K562 (cell line): ENCODE results near the gene ATXN7L1. TPM values are rescaled to one million over a fixed set of nuclear protein-coding genes. Genes with fewer than 3 reads are reported as not detected.

Source experiments
- ARID1B ChIP-seq: fragments of 450-650 bp; IDR thresholded peaks from 2 replicates; pipeline ENCODE4 v1.6.1; 2016; ENCODE audit warnings: antibody characterized with exemption, mild to moderate bottlenecking, inconsistent platforms
- BHLHE40 ChIP-seq: IDR thresholded peaks from 2 replicates; pipeline ENCODE4 v1.6.1; 2011; ENCODE audit warnings: low read length, improper control_type of control experiment
- CBFA2T2 ChIP-seq: fragments of 450-650 bp; conservative IDR thresholded peaks from 2 replicates; pipeline ENCODE4 v1.6.1; 2017; ENCODE audit warnings: mild to moderate bottlenecking
- CBFA2T3 ChIP-seq: fragments of 450-650 bp; IDR thresholded peaks from 2 replicates; pipeline ENCODE4 v1.6.1; 2017
- COPS2 ChIP-seq: fragments of 450-650 bp; conservative IDR thresholded peaks from 2 replicates; pipeline ENCODE4 v1.6.1; 2016; ENCODE audit warnings: mild to moderate bottlenecking, moderate library complexity
- CREBBP ChIP-seq: IDR thresholded peaks from one replicate; pipeline ENCODE4 v1.6.1; 2012; ENCODE audit warnings: low read depth, mild to moderate bottlenecking, control low read depth, inconsistent platforms, low read length
- ELF4 ChIP-seq: fragments of 450-650 bp; formaldehyde crosslinking; IDR thresholded peaks from 2 replicates; pipeline ENCODE4 v1.4.0; 2022; ENCODE audit warnings: missing genetic modification characterization
- KDM2B ChIP-seq: fragments of 250-450 bp; sonication (Bioruptor Pico); IDR thresholded peaks from 2 replicates; pipeline ENCODE4 v1.8.0; 2021; ENCODE audit warnings: mild to moderate bottlenecking, moderate library complexity
- MYC ChIP-seq, 2 experiments: fragments of 250-450 bp in 1 of 2; sonication (Bioruptor Pico) in 1 of 2; IDR thresholded peaks; 2 replicates each; pipeline versions ENCODE4 v1.5.1 to v1.6.1; 2012 to 2021; ENCODE audit warnings: low read depth in 2 of 2, borderline replicate concordance in 1 of 2, improper control_type of control experiment in 1 of 2, low read length in 1 of 2, mild to moderate bottlenecking in 1 of 2, moderate library complexity in 1 of 2
- NCOR1 ChIP-seq: fragments of 450-650 bp; IDR thresholded peaks from 2 replicates; pipeline ENCODE4 v1.6.1; 2016; ENCODE audit warnings: mild to moderate bottlenecking, moderate library complexity
- PHF20 ChIP-seq: fragments of 450-650 bp; IDR thresholded peaks from 2 replicates; pipeline ENCODE4 v1.6.1; 2018; ENCODE audit not compliant: partially characterized antibody
- PML ChIP-seq: IDR thresholded peaks from 2 replicates; pipeline ENCODE4 v1.6.1; 2012; ENCODE audit warnings: low read length, inconsistent platforms
- SMAD3 ChIP-seq: fragments of 450-650 bp; formaldehyde crosslinking; conservative IDR thresholded peaks from 2 replicates; pipeline ENCODE4 v1.4.0; 2020; ENCODE audit warnings: mild to moderate bottlenecking
- SUPT5H ChIP-seq: fragments of 450-650 bp; IDR thresholded peaks from 2 replicates; pipeline ENCODE4 v1.6.1; 2016
- ZFP1 ChIP-seq: fragments of 450-650 bp; formaldehyde crosslinking; IDR thresholded peaks from 2 replicates; pipeline ENCODE4 v1.4.0; 2020; ENCODE audit warnings: mild to moderate bottlenecking, mixed read lengths
- ZNF76 ChIP-seq: fragments of 250-450 bp; sonication (Bioruptor Pico); IDR thresholded peaks from 2 replicates; pipeline ENCODE4 v1.4.0; 2020; ENCODE audit warnings: mild to moderate bottlenecking, moderate library complexity, borderline replicate concordance
- ZNF785 ChIP-seq: fragments of 250-450 bp; sonication (Bioruptor Pico); IDR thresholded peaks from 2 replicates; pipeline ENCODE4 v1.4.0; 2020; ENCODE audit warnings: mild to moderate bottlenecking
- polyA plus RNA-seq, 8 experiments: library from polyadenylated mRNA; depleted of rRNA in 4 of 8; stranded (reverse) in 5 of 8; unstranded in 3 of 8; fragments of >200 nt; fragmentation: Nextera tagmentation in 2 of 8; fragmentation: Illumina TruSeq in 1 of 8; extraction: Ambion mirVana in 2 of 8; extraction: Trizol in 1 of 8; gene quantifications; 2 replicates each; pipeline versions ENCODE4 v1.2.1 to v1.2.3, GENCODE V29; 2011 to 2014; ENCODE audit warnings: inconsistent platforms in 1 of 8, missing spikeins in 1 of 8
- total RNA-seq, 7 experiments: library from RNA; depleted of rRNA in 6 of 7; stranded (reverse); fragments of >200 nt in 6 of 7; fragmentation: Illumina TruSeq in 2 of 7; extraction: Trizol in 2 of 7; gene quantifications; 2 replicates each; pipeline versions ENCODE4 v1.2.1 to v1.2.3, GENCODE V29; 2011 to 2021; ENCODE audit warnings: low replicate concordance in 1 of 7
- TF ChIP-seq, protein P1 (sequence below): sonication (generic); formaldehyde crosslinking; IDR thresholded peaks from 2 replicates; pipeline ENCODE4 v1.5.0; 2020; ENCODE audit warnings: missing genetic modification reagents
- TF ChIP-seq, protein P2 (sequence below), 2 experiments: IDR thresholded peaks in 1 of 2; conservative IDR thresholded peaks in 1 of 2; 2 replicates each; pipeline ENCODE4 v1.6.1; 2016; ENCODE audit warnings: low read depth in 2 of 2, mild to moderate bottlenecking in 1 of 2, missing compliant biosample characterization in 1 of 2, missing genetic modification characterization in 1 of 2, moderate library complexity in 1 of 2
- TF ChIP-seq, protein P3 (sequence below), 2 experiments: fragments of 450-650 bp in 1 of 2; sonication (generic) in 1 of 2; formaldehyde crosslinking in 1 of 2; IDR thresholded peaks in 1 of 2; conservative IDR thresholded peaks in 1 of 2; 2 replicates each; pipeline versions ENCODE4 v1.6.1 to v1.8.1; 2016 to 2023; ENCODE audit warnings: mild to moderate bottlenecking in 2 of 2, moderate library complexity in 2 of 2, inconsistent platforms in 1 of 2, missing genetic modification reagents in 1 of 2
- TF ChIP-seq, protein P4 (sequence below): fragments of 450-650 bp; IDR thresholded peaks from 2 replicates; pipeline ENCODE4 v1.6.1; 2018; ENCODE audit not compliant: partially characterized antibody

The ATXN7L1 gene
- total and polyA plus RNA-seq, 9 of the 15 experiments (the other 6 are each of a cell fraction or from before 2014, with no cell fraction given) = 6.6 to 13.7 (median 10.7) TPM

DNA sequence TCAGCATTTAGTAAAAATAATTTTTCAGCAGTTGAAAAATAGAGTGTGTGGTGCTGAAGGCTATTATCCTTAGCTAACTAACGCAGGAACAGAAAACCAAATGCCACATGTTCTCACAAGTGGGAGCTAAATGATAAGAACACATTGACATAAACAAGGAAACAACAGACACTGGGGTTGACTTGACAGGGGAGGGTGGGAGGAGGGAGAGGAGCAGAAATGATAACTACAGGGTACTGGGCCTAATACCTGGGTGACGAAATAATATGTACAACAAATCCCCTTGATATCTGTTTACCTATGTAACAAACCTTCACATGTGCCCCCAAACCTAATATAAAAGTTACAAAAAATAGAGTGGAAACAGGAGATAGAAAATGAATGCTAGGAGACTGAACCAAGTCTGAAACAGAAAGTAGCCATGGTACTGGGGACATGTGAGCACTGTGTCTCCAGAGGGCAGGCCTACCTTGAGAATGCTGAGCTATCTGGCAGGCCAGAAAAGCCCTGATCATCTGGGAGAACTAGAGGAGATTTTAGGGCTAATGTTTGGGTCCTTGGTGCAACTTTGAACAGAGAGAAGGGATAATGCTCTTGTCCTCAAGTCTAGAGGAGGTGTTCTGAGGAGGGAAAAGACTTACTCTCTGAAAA is 290.4 kb downstream of the ATXN7L1 start (continued):
- TF ChIP-seq, protein P1, sequence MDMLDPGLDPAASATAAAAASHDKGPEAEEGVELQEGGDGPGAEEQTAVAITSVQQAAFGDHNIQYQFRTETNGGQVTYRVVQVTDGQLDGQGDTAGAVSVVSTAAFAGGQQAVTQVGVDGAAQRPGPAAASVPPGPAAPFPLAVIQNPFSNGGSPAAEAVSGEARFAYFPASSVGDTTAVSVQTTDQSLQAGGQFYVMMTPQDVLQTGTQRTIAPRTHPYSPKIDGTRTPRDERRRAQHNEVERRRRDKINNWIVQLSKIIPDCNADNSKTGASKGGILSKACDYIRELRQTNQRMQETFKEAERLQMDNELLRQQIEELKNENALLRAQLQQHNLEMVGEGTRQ (CRISPR knock-in tag) = no peak
- TF ChIP-seq PHF20 (no peak), BHLHE40 (no peak), CREBBP (no peak), CBFA2T2 (peak; percentile 44), ARID1B (peak; percentile 77), SUPT5H (no peak), NCOR1 (peak; percentile 41; the same call in 1 of the 2 replicates), MYC (IDR thresholded peaks at IDR 0.05; ENCODE audit: low read depth, low read length) (0 out of 2 replicates have a peak, but pooled peaks have one; percentile 27), MYC (CRISPR knock-in tag; IDR thresholded peaks at IDR 0.05; ENCODE audit: borderline replicate concordance, low read depth) (no peak), COPS2 (no peak), ELF4 (CRISPR knock-in tag) (peak; percentile 65; the same call in 1 of the 2 replicates), ZNF785 (no peak), KDM2B (no peak), ZNF76 (CRISPR knock-in tag) (no peak), CBFA2T3 (peak; percentile 76), PML (no peak), SMAD3 (CRISPR knock-in tag) (no peak), ZFP1 (CRISPR knock-in tag) (no peak)
- TF ChIP-seq, protein P2, sequence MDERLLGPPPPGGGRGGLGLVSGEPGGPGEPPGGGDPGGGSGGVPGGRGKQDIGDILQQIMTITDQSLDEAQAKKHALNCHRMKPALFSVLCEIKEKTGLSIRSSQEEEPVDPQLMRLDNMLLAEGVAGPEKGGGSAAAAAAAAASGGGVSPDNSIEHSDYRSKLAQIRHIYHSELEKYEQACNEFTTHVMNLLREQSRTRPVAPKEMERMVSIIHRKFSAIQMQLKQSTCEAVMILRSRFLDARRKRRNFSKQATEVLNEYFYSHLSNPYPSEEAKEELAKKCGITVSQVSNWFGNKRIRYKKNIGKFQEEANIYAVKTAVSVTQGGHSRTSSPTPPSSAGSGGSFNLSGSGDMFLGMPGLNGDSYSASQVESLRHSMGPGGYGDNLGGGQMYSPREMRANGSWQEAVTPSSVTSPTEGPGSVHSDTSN (CRISPR knock-in tag; IDR thresholded peaks at IDR 0.05; ENCODE audit: low read depth) = no peak
- TF ChIP-seq, protein P2 (tag; conservative IDR thresholded peaks at IDR 0.05; ENCODE audit: low read depth) = no peak
- TF ChIP-seq, protein P3, sequence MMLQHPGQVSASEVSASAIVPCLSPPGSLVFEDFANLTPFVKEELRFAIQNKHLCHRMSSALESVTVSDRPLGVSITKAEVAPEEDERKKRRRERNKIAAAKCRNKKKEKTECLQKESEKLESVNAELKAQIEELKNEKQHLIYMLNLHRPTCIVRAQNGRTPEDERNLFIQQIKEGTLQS (IDR thresholded peaks at IDR 0.05) = peak; percentile 52
- TF ChIP-seq, protein P3 (CRISPR knock-in tag; conservative IDR thresholded peaks at IDR 0.05) = no peak
- TF ChIP-seq, protein P4, sequence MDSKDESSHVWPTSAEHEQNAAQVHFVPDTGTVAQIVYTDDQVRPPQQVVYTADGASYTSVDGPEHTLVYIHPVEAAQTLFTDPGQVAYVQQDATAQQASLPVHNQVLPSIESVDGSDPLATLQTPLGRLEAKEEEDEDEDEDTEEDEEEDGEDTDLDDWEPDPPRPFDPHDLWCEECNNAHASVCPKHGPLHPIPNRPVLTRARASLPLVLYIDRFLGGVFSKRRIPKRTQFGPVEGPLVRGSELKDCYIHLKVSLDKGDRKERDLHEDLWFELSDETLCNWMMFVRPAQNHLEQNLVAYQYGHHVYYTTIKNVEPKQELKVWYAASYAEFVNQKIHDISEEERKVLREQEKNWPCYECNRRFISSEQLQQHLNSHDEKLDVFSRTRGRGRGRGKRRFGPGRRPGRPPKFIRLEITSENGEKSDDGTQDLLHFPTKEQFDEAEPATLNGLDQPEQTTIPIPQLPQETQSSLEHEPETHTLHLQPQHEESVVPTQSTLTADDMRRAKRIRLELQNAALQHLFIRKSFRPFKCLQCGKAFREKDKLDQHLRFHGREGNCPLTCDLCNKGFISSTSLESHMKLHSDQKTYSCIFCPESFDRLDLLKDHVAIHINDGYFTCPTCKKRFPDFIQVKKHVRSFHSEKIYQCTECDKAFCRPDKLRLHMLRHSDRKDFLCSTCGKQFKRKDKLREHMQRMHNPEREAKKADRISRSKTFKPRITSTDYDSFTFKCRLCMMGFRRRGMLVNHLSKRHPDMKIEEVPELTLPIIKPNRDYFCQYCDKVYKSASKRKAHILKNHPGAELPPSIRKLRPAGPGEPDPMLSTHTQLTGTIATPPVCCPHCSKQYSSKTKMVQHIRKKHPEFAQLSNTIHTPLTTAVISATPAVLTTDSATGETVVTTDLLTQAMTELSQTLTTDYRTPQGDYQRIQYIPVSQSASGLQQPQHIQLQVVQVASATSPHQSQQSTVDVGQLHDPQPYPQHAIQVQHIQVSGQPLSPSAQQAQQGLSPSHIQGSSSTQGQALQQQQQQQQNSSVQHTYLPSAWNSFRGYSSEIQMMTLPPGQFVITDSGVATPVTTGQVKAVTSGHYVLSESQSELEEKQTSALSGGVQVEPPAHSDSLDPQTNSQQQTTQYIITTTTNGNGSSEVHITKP = peak; percentile 46
